Measurements from ENCODE around the gene FOXO3. TPM values are rescaled to one million over a fixed set of nuclear protein-coding genes. Genes with fewer than 3 reads are reported as not detected.
"Not testable (repeated sequence)": the region's sequence is repeated elsewhere in the genome, so short reads cannot be mapped to it uniquely, and the experiment has no call there.

FOXO3 gene
- polyA plus RNA-seq, 1 experiment: 25.4 TPM

- Histone ChIP-seq H3K4me3 (ENCODE audit: low read depth, low read length) (no peak overlapping the region), H3K36me3 (ENCODE audit: control insufficient read depth, insufficient read depth, low read length) (0 out of 2 replicates have a peak, but pooled peaks cover 1% of the 10 kb centered on the region), H3K27me3 (ENCODE audit: control insufficient read depth, insufficient read depth, low read length) (no peaks in the 10 kb centered on the region)
- ChIA-PET CTCF (interaction anchor here (1.0 to 1.8 kb wide), 4 partner anchors 10 to 332 kb away, joined by 3 to 5 read pairs (median 3); no protein-coding TSS in a partner anchor), POLR2A (no interaction called here)
- no peak for DNase-seq (ENCODE audit: low read depth)
- no peak for TF ChIP-seq CTCF (IDR thresholded peaks at IDR 0.05; ENCODE audit: insufficient read depth, low read depth, low read length)
These were observed 115.8 kb downstream of the FOXO3 start for GRCh38 chr6:108676555-108676954.

- POLR2A ChIA-PET: no interaction called here
- no peak for DNase-seq (ENCODE audit: low read depth)
- Histone ChIP-seq H3K4me3 (ENCODE audit: low read depth, low read length) (no peak overlapping the region), H3K36me3 (ENCODE audit: control insufficient read depth, insufficient read depth, low read length) (0 out of 2 replicates have a peak, but pooled peaks cover 1% of the 10 kb centered on the region), H3K27me3 (ENCODE audit: control insufficient read depth, insufficient read depth, low read length) (no peaks in the 10 kb centered on the region)
- CTCF ChIA-PET: no interaction called here
- no peak for TF ChIP-seq CTCF (IDR thresholded peaks at IDR 0.05; ENCODE audit: insufficient read depth, low read depth, low read length)
These were observed 116.6 kb downstream of the FOXO3 start for GRCh38 chr6:108677357-108677756.

GRCh38 chr6:108677894-108678293 lies 117.2 kb downstream of the FOXO3 start:
- Histone ChIP-seq H3K27me3 (ENCODE audit: control insufficient read depth, insufficient read depth, low read length) (no peaks in the 10 kb centered on the region), H3K4me3 (ENCODE audit: low read depth, low read length) (no peak overlapping the region), H3K36me3 (ENCODE audit: control insufficient read depth, insufficient read depth, low read length) (0 out of 2 replicates have a peak, but pooled peaks cover 1% of the 10 kb centered on the region)
- ChIA-PET CTCF (no interaction called here), POLR2A (no interaction called here)
- no peak for DNase-seq (ENCODE audit: low read depth)
- TF ChIP-seq CTCF (IDR thresholded peaks at IDR 0.05; ENCODE audit: insufficient read depth, low read depth, low read length): no peak

- CTCF ChIA-PET; DNase-seq (ENCODE audit: low read depth); H3K36me3 ChIP-seq (ENCODE audit: control insufficient read depth, insufficient read depth, low read length); H3K27me3 ChIP-seq (ENCODE audit: control insufficient read depth, insufficient read depth, low read length); POLR2A ChIA-PET; H3K4me3 ChIP-seq (ENCODE audit: low read depth, low read length): not testable (repeated sequence)
These were observed 119.6 kb downstream of the FOXO3 start for GRCh38 chr6:108680314-108680713.

GRCh38 chr6:108681721-108682120 lies 121.0 kb downstream of the FOXO3 start:
- H3K27me3 ChIP-seq (ENCODE audit: control insufficient read depth, insufficient read depth, low read length); POLR2A ChIA-PET; DNase-seq (ENCODE audit: low read depth); CTCF ChIA-PET; H3K36me3 ChIP-seq (ENCODE audit: control insufficient read depth, insufficient read depth, low read length); H3K4me3 ChIP-seq (ENCODE audit: low read depth, low read length): not testable (repeated sequence)

- H3K4me3 ChIP-seq (ENCODE audit: low read depth, low read length); DNase-seq (ENCODE audit: low read depth); H3K27me3 ChIP-seq (ENCODE audit: control insufficient read depth, insufficient read depth, low read length); H3K36me3 ChIP-seq (ENCODE audit: control insufficient read depth, insufficient read depth, low read length); CTCF ChIA-PET; POLR2A ChIA-PET: not testable (repeated sequence)
These were observed 121.8 kb downstream of the FOXO3 start for GRCh38 chr6:108682383-108683119.

- CTCF ChIA-PET; H3K4me3 ChIP-seq (ENCODE audit: low read depth, low read length); POLR2A ChIA-PET; H3K27me3 ChIP-seq (ENCODE audit: control insufficient read depth, insufficient read depth, low read length); H3K36me3 ChIP-seq (ENCODE audit: control insufficient read depth, insufficient read depth, low read length); DNase-seq (ENCODE audit: low read depth): not testable (repeated sequence)
These were observed 123.3 kb downstream of the FOXO3 start for GRCh38 chr6:108683976-108684375.

All from BJ (cell line).